ENCODE measurements around the gene RGS4. TPM values are rescaled to one million over a fixed set of nuclear protein-coding genes. Genes with fewer than 3 reads are reported as not detected.
"Not testable (repeated sequence)": the region's sequence is repeated elsewhere in the genome, so short reads cannot be mapped to it uniquely, and the experiment has no call there.

The RGS4 gene
- total and polyA plus RNA-seq, 7 donors = 0.23 to 15.7 (median 7.8) TPM; not detected in 1

GRCh38 chr1:163084330-163084729 lies 15.2 kb downstream of the RGS4 start:
- intact Hi-C loops (cut with DNase I) = no loop called here
- Histone ChIP-seq H3K27ac (peak overlapping the region in 1 of 4 donors; percentile 35), H3K27me3 (no peaks in the 10 kb centered on the region), H3K4me3 (no peak overlapping the region), H3K9me3 (no peaks in the 10 kb centered on the region), H3K36me3 (no peaks in the 10 kb centered on the region), H3K4me1 (peaks cover 0 to 20% (median 10%) of the 10 kb centered on the region in 4 donors)
- DNase-seq = no peak
- TF ChIP-seq EP300 (IDR thresholded peaks at IDR 0.05) (no peak), POLR2AphosphoS5 (IDR thresholded peaks at IDR 0.05) (no peak), CTCF (IDR thresholded peaks at IDR 0.05) (no peak), POLR2A (IDR thresholded peaks at IDR 0.05) (no peak)
- WGBS, 2 donors = 33 to 69% methylated on average over 1 of the region's 1 CpG

GRCh38 chr1:163085041-163085903 lies 16.1 kb downstream of the RGS4 start:
- no peak overlapping the region for H3K4me3 ChIP-seq
- 77 to 84% methylated on average over 4 of the region's 4 CpGs for WGBS, 2 donors
- intact Hi-C loops (cut with DNase I) = no loop called here

DNA sequence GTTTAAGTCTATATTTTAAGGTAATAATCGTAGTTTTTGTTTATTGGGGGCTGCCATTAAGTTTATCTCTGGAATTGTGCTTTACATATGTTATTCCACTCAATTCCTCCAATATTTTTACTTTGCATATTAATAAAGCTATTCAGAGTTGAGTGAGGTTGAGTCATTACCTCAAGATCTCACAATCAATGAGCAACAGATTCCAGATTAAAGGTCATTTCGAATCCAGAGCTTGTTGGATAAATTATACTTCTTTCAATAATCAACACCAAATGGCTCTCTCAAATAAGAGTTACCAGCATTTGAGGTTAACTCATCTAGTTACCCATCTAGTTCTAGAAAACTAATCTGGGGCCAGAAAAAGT lies 16.7 kb downstream of the RGS4 start:
- intact Hi-C loops (cut with DNase I) = no loop called here
- H3K4me3 ChIP-seq = no peak overlapping the region
- 53 to 72% methylated on average over 2 of the region's 2 CpGs for WGBS, 2 donors
- DNase-seq = no peak
- no peaks in the 10 kb centered on the region for H3K36me3 ChIP-seq
- no peak for TF ChIP-seq POLR2AphosphoS5 (IDR thresholded peaks at IDR 0.05)
- TF ChIP-seq EP300 (IDR thresholded peaks at IDR 0.05) = no peak
- TF ChIP-seq POLR2A (IDR thresholded peaks at IDR 0.05) = no peak
- TF ChIP-seq CTCF (IDR thresholded peaks at IDR 0.05) = no peak
- H3K27ac ChIP-seq = peak overlapping the region in 1 of 4 donors; percentile 66
- no peaks in the 10 kb centered on the region for H3K27me3 ChIP-seq
- H3K4me1 ChIP-seq = peaks cover 0 to 20% (median 9%) of the 10 kb centered on the region in 4 donors
- H3K9me3 ChIP-seq = no peaks in the 10 kb centered on the region

More at GRCh38 chr1:163085041-163085903, 16.1 kb downstream of the RGS4 start:
- TF ChIP-seq POLR2AphosphoS5 (IDR thresholded peaks at IDR 0.05) = no peak
- no peak for TF ChIP-seq POLR2A (IDR thresholded peaks at IDR 0.05)
- TF ChIP-seq EP300 (IDR thresholded peaks at IDR 0.05) = no peak
- no peak for TF ChIP-seq CTCF (IDR thresholded peaks at IDR 0.05)
- Histone ChIP-seq H3K9me3 (no peaks in the 10 kb centered on the region), H3K4me1 (peaks cover 0 to 20% (median 10%) of the 10 kb centered on the region in 4 donors), H3K36me3 (no peaks in the 10 kb centered on the region), H3K27ac (peak overlapping the region in 2 of 4 donors; percentile 19 to 66), H3K27me3 (no peaks in the 10 kb centered on the region)
- DNase-seq = no peak

DNA sequence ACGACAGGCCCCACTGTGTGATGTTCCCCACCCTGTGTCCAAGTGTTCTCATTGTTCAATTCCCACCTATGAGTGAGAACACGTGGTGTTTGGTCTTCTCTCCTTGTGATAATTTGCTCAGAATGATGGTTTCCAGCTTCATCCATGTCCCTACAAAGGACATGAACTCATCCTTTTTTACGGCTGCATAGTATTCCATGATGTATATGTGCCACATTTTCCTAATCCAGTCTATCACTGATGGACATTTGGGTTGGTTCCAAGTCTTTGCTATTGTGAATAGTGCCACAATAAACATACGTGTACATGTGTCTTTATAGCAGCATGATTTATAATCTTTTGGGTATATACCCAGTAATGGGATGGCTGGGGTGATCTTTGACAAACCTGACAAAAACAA lies 20.0 kb downstream of the RGS4 start:
- 73 to 80% methylated on average over 4 of the region's 4 CpGs for WGBS, 2 donors
- H3K9me3 ChIP-seq; intact Hi-C loops (cut with DNase I); H3K4me3 ChIP-seq; H3K36me3 ChIP-seq; DNase-seq; H3K27ac ChIP-seq; H3K27me3 ChIP-seq: not testable (repeated sequence)
- H3K4me1 ChIP-seq = peaks cover 0 to 16% (median 4%) of the 10 kb centered on the region in 4 donors

DNA sequence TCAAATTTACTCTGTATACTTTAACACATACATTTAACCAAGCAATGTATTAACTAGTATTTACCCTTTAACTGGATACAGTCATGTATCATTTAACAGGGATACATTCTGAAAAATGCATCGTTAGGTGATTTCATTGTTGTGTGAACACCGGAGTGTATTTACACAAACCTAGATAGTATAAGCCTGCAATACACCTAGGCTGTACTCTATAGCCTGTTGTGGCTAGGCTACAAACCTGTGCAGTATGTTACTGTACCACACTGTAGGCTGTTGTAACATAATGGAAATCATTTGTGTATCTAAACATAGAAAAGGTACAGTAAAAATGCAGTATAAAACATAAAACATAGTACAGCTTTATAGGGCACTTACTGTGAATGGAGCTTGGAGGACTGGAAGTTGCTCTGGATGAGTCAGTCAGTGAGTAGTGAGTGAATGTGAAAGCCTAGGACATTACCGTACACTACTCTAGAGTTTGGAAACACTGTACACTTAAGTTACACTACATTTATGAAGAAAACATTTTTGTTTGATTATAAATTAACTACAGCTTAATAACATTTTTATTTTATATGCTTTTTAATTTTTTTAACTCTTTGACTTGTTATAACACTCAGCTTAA lies 21.3 kb downstream of the RGS4 start:
- Histone ChIP-seq H3K27me3 (no peaks in the 10 kb centered on the region), H3K9me3 (no peaks in the 10 kb centered on the region), H3K36me3 (no peaks in the 10 kb centered on the region), H3K27ac (no peak overlapping the region), H3K4me3 (no peak overlapping the region), H3K4me1 (peaks cover 0 to 4% (median 2%) of the 10 kb centered on the region in 4 donors)
- no peak for TF ChIP-seq POLR2AphosphoS5 (IDR thresholded peaks at IDR 0.05)
- no peak for TF ChIP-seq POLR2A (IDR thresholded peaks at IDR 0.05)
- no peak for TF ChIP-seq EP300 (IDR thresholded peaks at IDR 0.05)
- no peak for TF ChIP-seq CTCF (IDR thresholded peaks at IDR 0.05)
- intact Hi-C loops (cut with DNase I) = no loop called here
- WGBS, 2 donors = 64 to 80% methylated on average over 3 of the region's 3 CpGs
- no peak for DNase-seq
